ENCODE data around the gene SLC38A3.

- TF ChIP-seq CTCF (IDR thresholded peaks at IDR 0.05; ENCODE audit: poor library complexity) (no peak), EZH2phosphoT487 (IDR thresholded peaks at IDR 0.05; ENCODE audit: low read depth, severe bottlenecking, unreplicated experiment) (no peak), EZH2 (IDR thresholded peaks at IDR 0.05; ENCODE audit: borderline replicate concordance) (no peak)
Observed at GRCh38 chr3:50236484-50237132, 31.5 kb downstream of the SLC38A3 start.

Measured in hepatocyte (in vitro differentiated cells).